Testis (tissue), 2 donors: ENCODE data around the gene GNB1L.

Source experiments
- CTCF ChIP-seq, 3 experiments: fragments of 450-650 bp in 2 of 3; fragments of 200-600 bp in 1 of 3; sonication (generic) in 1 of 3; IDR thresholded peaks; one replicate each; pipeline ENCODE4 v1.5.1; 2016 to 2019; ENCODE audit warnings: antibody characterized with exemption in 3 of 3, mild to moderate bottlenecking in 2 of 3, moderate library complexity in 1 of 3
- POLR2A ChIP-seq: fragments of 450-650 bp; IDR thresholded peaks from one replicate; pipeline ENCODE4 v1.6.1; 2017; ENCODE audit warnings: antibody characterized with exemption, mild to moderate bottlenecking, moderate library complexity

- TF ChIP-seq POLR2A (no peak), CTCF (IDR thresholded peaks at IDR 0.05) (no peak)
These were observed 10.8 kb downstream of the GNB1L start for GRCh38 chr22:19843857-19844376.
